Osteocyte (in vitro differentiated cells): ENCODE data around the gene CAMK2G. TPM values are rescaled to one million over a fixed set of nuclear protein-coding genes. Genes with fewer than 3 reads are reported as not detected.
"Not testable (repeated sequence)": the region's sequence is repeated elsewhere in the genome, so short reads cannot be mapped to it uniquely, and the experiment has no call there.

ENCODE experiments used
- DNase-seq: peaks from one replicate; pipeline ENCODE4 v3.0.0; 2021; ENCODE audit warnings: mixed read lengths; ENCODE audit not compliant: unreplicated experiment; ENCODE audit errors: extremely low spot score
- H3K27ac Mint-ChIP-seq: one replicate; pipeline ENCODE4 v1.8.0; 2021; ENCODE audit warnings: mild to moderate bottlenecking, mixed read lengths; ENCODE audit not compliant: unreplicated experiment
- H3K27me3 Mint-ChIP-seq: one replicate; pipeline ENCODE4 v1.8.0; 2021; ENCODE audit warnings: mixed read lengths; ENCODE audit not compliant: unreplicated experiment
- H3K36me3 Mint-ChIP-seq: one replicate; pipeline ENCODE4 v1.8.0; 2021; ENCODE audit warnings: mixed read lengths; ENCODE audit not compliant: unreplicated experiment
- H3K4me1 Mint-ChIP-seq: one replicate; pipeline ENCODE4 v1.8.0; 2021; ENCODE audit warnings: mixed read lengths; ENCODE audit not compliant: unreplicated experiment
- H3K4me3 Mint-ChIP-seq: one replicate; pipeline ENCODE4 v1.8.0; 2021; ENCODE audit warnings: mild to moderate bottlenecking, moderate library complexity, mixed read lengths; ENCODE audit not compliant: unreplicated experiment
- H3K9me3 Mint-ChIP-seq: one replicate; pipeline ENCODE4 v1.8.0; 2021; ENCODE audit warnings: mixed read lengths; ENCODE audit not compliant: unreplicated experiment
- total RNA-seq: library from RNA; stranded (reverse); gene quantifications from 2 replicates; pipeline ENCODE4 v1.2.1, GENCODE V29; 2021
- TF ChIP-seq, protein P1 (sequence below): fragments of 200-600 bp; sonication (generic); IDR thresholded peaks from 2 replicates; pipeline ENCODE4 v1.5.0; 2021; ENCODE audit warnings: antibody characterized with exemption, mild to moderate bottlenecking, moderate library complexity

The CAMK2G gene
- total RNA-seq, 1 donor from 2014 or later, result 37.6 TPM

DNA sequence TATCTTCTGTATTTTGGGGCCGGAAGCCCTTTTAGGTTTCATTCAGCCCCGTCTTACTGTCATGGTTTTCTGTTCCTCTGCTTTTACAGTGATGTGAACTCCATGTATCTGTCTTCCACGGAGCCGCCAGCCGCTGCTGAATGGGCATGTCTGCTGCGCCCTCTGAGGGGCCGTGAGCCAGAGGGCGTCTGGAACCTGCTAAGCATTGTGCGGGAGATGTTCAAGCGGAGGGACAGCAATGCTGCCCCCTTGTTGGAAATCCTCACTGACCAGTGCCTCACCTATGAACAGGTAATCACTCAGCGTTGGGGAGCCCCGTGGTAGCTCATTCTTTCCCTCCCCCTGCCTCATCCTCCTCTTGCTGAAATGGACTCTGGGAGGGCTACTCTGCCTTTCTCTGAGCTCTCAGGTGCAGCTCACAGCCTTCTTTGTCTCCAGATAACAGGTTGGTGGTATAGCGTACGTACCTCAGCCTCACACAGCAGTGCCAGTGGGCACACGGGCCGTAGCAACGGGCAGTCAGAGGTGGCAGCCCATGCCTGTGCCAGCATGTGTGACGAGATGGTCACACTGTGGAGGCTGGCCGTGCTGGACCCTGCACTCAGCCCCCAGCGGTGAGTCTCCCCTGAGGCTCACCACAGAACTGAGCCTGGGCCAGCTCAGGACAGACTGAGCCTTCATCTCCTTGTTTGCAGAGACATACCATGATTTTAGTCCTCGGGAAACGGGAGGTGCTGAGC lies 83.3 kb downstream of the CAMK2G start:
- H3K4me3 Mint-ChIP-seq, result no peak overlapping the region
- DNase-seq, result no peak
- TF ChIP-seq, protein P1, sequence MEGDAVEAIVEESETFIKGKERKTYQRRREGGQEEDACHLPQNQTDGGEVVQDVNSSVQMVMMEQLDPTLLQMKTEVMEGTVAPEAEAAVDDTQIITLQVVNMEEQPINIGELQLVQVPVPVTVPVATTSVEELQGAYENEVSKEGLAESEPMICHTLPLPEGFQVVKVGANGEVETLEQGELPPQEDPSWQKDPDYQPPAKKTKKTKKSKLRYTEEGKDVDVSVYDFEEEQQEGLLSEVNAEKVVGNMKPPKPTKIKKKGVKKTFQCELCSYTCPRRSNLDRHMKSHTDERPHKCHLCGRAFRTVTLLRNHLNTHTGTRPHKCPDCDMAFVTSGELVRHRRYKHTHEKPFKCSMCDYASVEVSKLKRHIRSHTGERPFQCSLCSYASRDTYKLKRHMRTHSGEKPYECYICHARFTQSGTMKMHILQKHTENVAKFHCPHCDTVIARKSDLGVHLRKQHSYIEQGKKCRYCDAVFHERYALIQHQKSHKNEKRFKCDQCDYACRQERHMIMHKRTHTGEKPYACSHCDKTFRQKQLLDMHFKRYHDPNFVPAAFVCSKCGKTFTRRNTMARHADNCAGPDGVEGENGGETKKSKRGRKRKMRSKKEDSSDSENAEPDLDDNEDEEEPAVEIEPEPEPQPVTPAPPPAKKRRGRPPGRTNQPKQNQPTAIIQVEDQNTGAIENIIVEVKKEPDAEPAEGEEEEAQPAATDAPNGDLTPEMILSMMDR, result no peak
- no peak overlapping the region for H3K27ac Mint-ChIP-seq
- H3K27me3 Mint-ChIP-seq, result no peaks in the 10 kb centered on the region
- peaks cover 17% of the 10 kb centered on the region for H3K4me1 Mint-ChIP-seq
- peaks cover 44% of the 10 kb centered on the region for H3K36me3 Mint-ChIP-seq
- no peaks in the 10 kb centered on the region for H3K9me3 Mint-ChIP-seq

GRCh38 chr10:73789659-73790055 lies 84.7 kb downstream of the CAMK2G start:
- no peak for DNase-seq
- Mint-ChIP-seq H3K36me3 (peaks cover 37% of the 10 kb centered on the region), H3K4me3 (no peak overlapping the region), H3K4me1 (peaks cover 24% of the 10 kb centered on the region), H3K27me3 (no peaks in the 10 kb centered on the region), H3K9me3 (no peaks in the 10 kb centered on the region), H3K27ac (no peak overlapping the region)
- TF ChIP-seq, protein P1, result no peak

DNA sequence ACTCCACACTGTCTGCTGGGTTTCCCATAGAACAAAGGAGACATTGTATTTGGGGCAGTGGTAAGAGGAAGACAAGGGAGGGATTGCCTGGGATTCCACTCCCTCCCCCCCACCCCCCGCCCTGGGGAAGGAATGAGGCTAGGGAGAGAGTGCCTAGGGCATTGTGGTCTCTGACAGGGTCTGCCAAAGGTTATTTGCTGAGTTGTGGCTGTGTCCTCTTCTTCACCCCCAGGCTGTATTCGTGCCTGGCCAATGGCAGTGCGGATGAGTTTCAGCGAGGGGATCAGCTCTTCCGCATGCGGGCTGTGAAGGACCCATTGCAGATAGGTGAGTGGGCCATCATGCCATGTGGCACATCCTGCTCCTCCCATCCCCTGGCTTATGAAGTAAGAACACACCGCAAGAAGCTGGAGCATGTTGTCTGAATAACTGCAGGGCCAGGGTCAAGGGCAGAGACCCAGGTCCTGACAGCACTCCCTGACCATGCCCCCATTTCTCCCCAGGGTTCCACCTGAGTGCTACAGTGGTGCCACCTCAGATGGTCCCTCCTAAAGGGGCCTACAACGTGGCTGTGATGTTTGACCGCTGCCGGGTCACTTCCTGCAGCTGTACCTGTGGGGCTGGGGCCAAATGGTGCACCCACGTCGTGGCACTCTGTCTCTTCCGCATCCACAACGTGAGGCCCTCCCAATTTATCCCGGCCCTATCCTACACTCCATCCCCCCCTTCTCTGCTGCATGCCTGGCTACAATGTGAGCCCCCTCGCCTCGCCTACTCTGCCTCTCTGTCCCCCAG lies 85.3 kb downstream of the CAMK2G start:
- Mint-ChIP-seq H3K27ac (no peak overlapping the region), H3K9me3 (no peaks in the 10 kb centered on the region), H3K4me3 (no peak overlapping the region), H3K27me3 (no peaks in the 10 kb centered on the region), H3K36me3 (peaks cover 32% of the 10 kb centered on the region), H3K4me1 (peaks cover 27% of the 10 kb centered on the region)
- DNase-seq, result no peak
- TF ChIP-seq, protein P1, result no peak

- peaks cover 24% of the 10 kb centered on the region for H3K36me3 Mint-ChIP-seq
- H3K4me3 Mint-ChIP-seq, result peak overlapping the region; percentile 96
- not testable (repeated sequence) for H3K27ac Mint-ChIP-seq, H3K27me3 Mint-ChIP-seq, DNase-seq, H3K9me3 Mint-ChIP-seq
- H3K4me1 Mint-ChIP-seq, result peaks cover 40% of the 10 kb centered on the region
These were observed 87.1 kb downstream of the CAMK2G start for GRCh38 chr10:73787031-73787800.

- H3K27me3 Mint-ChIP-seq, result no peaks in the 10 kb centered on the region
- no peaks in the 10 kb centered on the region for H3K9me3 Mint-ChIP-seq
- TF ChIP-seq, protein P1, result no peak
- DNase-seq, result no peak
- peak overlapping the region; percentile 92 for H3K27ac Mint-ChIP-seq
- H3K4me1 Mint-ChIP-seq, result peaks cover 43% of the 10 kb centered on the region
- peaks cover 23% of the 10 kb centered on the region for H3K36me3 Mint-ChIP-seq
- peak overlapping the region; percentile 96 for H3K4me3 Mint-ChIP-seq
These were observed 87.9 kb downstream of the CAMK2G start for GRCh38 chr10:73786512-73786885.
